G401.6 (cell line): Measurements from ENCODE around the gene SGIP1.

Experiments used
- FAIRE-seq: peaks from 2 replicates; lab custom pipeline; 2012; peaks lifted over from hg19 to GRCh38; lab: Jason Lieb, UNC

SGIP1 gene

GRCh38 chr1:66606362-66607065 lies 72.6 kb downstream of the SGIP1 start:
- no peak for FAIRE-seq

GRCh38 chr1:66607458-66607857 lies 73.5 kb downstream of the SGIP1 start:
- FAIRE-seq: no peak

GRCh38 chr1:66613187-66613586 lies 79.2 kb downstream of the SGIP1 start:
- FAIRE-seq: no peak

- no peak for FAIRE-seq
Observed at GRCh38 chr1:66617362-66618184, 83.6 kb downstream of the SGIP1 start.

- no peak for FAIRE-seq
Observed at GRCh38 chr1:66618390-66618789, 84.4 kb downstream of the SGIP1 start.

GRCh38 chr1:66623812-66624211 lies 89.9 kb downstream of the SGIP1 start:
- FAIRE-seq: no peak

GRCh38 chr1:66624412-66625060 lies 90.6 kb downstream of the SGIP1 start:
- no peak for FAIRE-seq

- no peak for FAIRE-seq
Observed at GRCh38 chr1:66626261-66626660, 92.3 kb downstream of the SGIP1 start.

- FAIRE-seq: no peak
Observed at GRCh38 chr1:66628926-66629325, 95.0 kb downstream of the SGIP1 start.

- no peak for FAIRE-seq
Observed at GRCh38 chr1:66633159-66633558, 99.2 kb downstream of the SGIP1 start.

- no peak for FAIRE-seq
Observed at GRCh38 chr1:66637146-66637545, 103.2 kb downstream of the SGIP1 start.

GRCh38 chr1:66641891-66642473 lies 108.0 kb downstream of the SGIP1 start:
- no peak for FAIRE-seq

- no peak for FAIRE-seq
Observed at GRCh38 chr1:66642992-66643391, 109.0 kb downstream of the SGIP1 start.

GRCh38 chr1:66644331-66644730 lies 110.4 kb downstream of the SGIP1 start:
- no peak for FAIRE-seq

- no peak for FAIRE-seq
Observed at GRCh38 chr1:66648901-66649595, 115.1 kb downstream of the SGIP1 start.

- no peak for FAIRE-seq
Observed at GRCh38 chr1:66652556-66652955, 118.6 kb downstream of the SGIP1 start.

- FAIRE-seq: no peak
Observed at GRCh38 chr1:66654643-66655042, 120.7 kb downstream of the SGIP1 start.

GRCh38 chr1:66671455-66671854 lies 137.5 kb downstream of the SGIP1 start:
- no peak for FAIRE-seq

GRCh38 chr1:66676613-66677298 lies 142.8 kb downstream of the SGIP1 start:
- no peak for FAIRE-seq

GRCh38 chr1:66678146-66678545 lies 144.2 kb downstream of the SGIP1 start:
- no peak for FAIRE-seq

GRCh38 chr1:66679140-66679539 lies 145.2 kb downstream of the SGIP1 start:
- FAIRE-seq: no peak

GRCh38 chr1:66681686-66682085 lies 147.7 kb downstream of the SGIP1 start:
- FAIRE-seq: no peak
